Measurements from ENCODE around the gene HEPHL1.

The HEPHL1 gene

GRCh38 chr11:94131047-94131717, 110.0 kb downstream of the HEPHL1 start:
- DNase-seq: no peak

GRCh38 chr11:94131718-94132115, 110.6 kb downstream of the HEPHL1 start:
- no peak for DNase-seq

- no peak for DNase-seq
These were observed 111.0 kb downstream of the HEPHL1 start for GRCh38 chr11:94132152-94132558.

- no peak for DNase-seq
These were observed 111.8 kb downstream of the HEPHL1 start for GRCh38 chr11:94132823-94133408.

- DNase-seq: no peak
These were observed 112.6 kb downstream of the HEPHL1 start for GRCh38 chr11:94133752-94134151.

GRCh38 chr11:94134651-94135512, 113.7 kb downstream of the HEPHL1 start:
- DNase-seq: no peak

- no peak for DNase-seq
These were observed 118.3 kb downstream of the HEPHL1 start for GRCh38 chr11:94139416-94139815.

GRCh38 chr11:94140154-94140655, 119.1 kb downstream of the HEPHL1 start:
- DNase-seq: no peak

GRCh38 chr11:94141511-94142307, 120.6 kb downstream of the HEPHL1 start:
- DNase-seq: no peak

GRCh38 chr11:94142308-94143281, 121.4 kb downstream of the HEPHL1 start:
- no peak for DNase-seq

GRCh38 chr11:94144216-94144615, 123.1 kb downstream of the HEPHL1 start:
- DNase-seq: no peak

- no peak for DNase-seq
These were observed 123.5 kb downstream of the HEPHL1 start for GRCh38 chr11:94144664-94145063.

GRCh38 chr11:94145431-94145830, 124.3 kb downstream of the HEPHL1 start:
- DNase-seq: no peak

- no peak for DNase-seq
These were observed 124.8 kb downstream of the HEPHL1 start for GRCh38 chr11:94145916-94146315.

- no peak for DNase-seq
These were observed 126.3 kb downstream of the HEPHL1 start for GRCh38 chr11:94147433-94147845.

- DNase-seq: no peak
These were observed 127.0 kb downstream of the HEPHL1 start for GRCh38 chr11:94148189-94148588.

- DNase-seq: no peak
These were observed 128.4 kb downstream of the HEPHL1 start for GRCh38 chr11:94149431-94150017.

GRCh38 chr11:94150056-94150455, 128.9 kb downstream of the HEPHL1 start:
- DNase-seq: no peak

GRCh38 chr11:94150704-94151685, 129.8 kb downstream of the HEPHL1 start:
- DNase-seq: no peak
